GM21528 (cell line): ENCODE results near the gene TMEM145.
"Not testable (repeated sequence)": the region's sequence is repeated elsewhere in the genome, so short reads cannot be mapped to it uniquely, and the experiment has no call there.

Experiments
- ATAC-seq: cut with Tn5 transposase; IDR thresholded peaks from one replicate; pipeline ENCODE4 v1.9.1; 2021; ENCODE audit warnings: mild to moderate bottlenecking, moderate library complexity; ENCODE audit not compliant: unreplicated experiment, low FRiP score

The TMEM145 gene

GRCh38 chr19:42313096-42313839 lies at the start of gene TMEM145:
Gene TMEM145, plus strand, starts transcription at chr19:42313309. Its CDS starts 68 bp downstream, at chr19:42313377.
- no peak for ATAC-seq

- not testable (repeated sequence) for ATAC-seq
Measured at GRCh38 chr19:42266105-42266504, 47.0 kb upstream of the TMEM145 start.

- not testable (repeated sequence) for ATAC-seq
Measured at GRCh38 chr19:42266928-42267603, 46.0 kb upstream of the TMEM145 start.

- ATAC-seq: no peak
Measured at GRCh38 chr19:42267644-42268141, 45.4 kb upstream of the TMEM145 start.

- ATAC-seq: peak; percentile 62
Measured at GRCh38 chr19:42268142-42268703, 44.9 kb upstream of the TMEM145 start.

GRCh38 chr19:42268704-42269477 lies 44.2 kb upstream of the TMEM145 start, which contains the start of gene CIC:
Gene CIC, plus strand, starts transcription at chr19:42269252. Its CDS starts 2,532 bp downstream, at chr19:42271784.
- ATAC-seq: peak; percentile 82

GRCh38 chr19:42269478-42270345 lies 43.4 kb upstream of the TMEM145 start:
- no peak for ATAC-seq

- ATAC-seq: no peak
Measured at GRCh38 chr19:42270346-42271044, 42.6 kb upstream of the TMEM145 start.

GRCh38 chr19:42271045-42271419 lies 42.1 kb upstream of the TMEM145 start:
- ATAC-seq: no peak

GRCh38 chr19:42271861-42272534 lies 41.1 kb upstream of the TMEM145 start:
- no peak for ATAC-seq

GRCh38 chr19:42272535-42272897 lies 40.6 kb upstream of the TMEM145 start:
- ATAC-seq: no peak

- ATAC-seq: no peak
Measured at GRCh38 chr19:42272989-42273406, 40.1 kb upstream of the TMEM145 start.

GRCh38 chr19:42273407-42274064 lies 39.6 kb upstream of the TMEM145 start:
- ATAC-seq: no peak

GRCh38 chr19:42274065-42274682 lies 38.9 kb upstream of the TMEM145 start:
- ATAC-seq: no peak

GRCh38 chr19:42275103-42275502 lies 38.0 kb upstream of the TMEM145 start:
- no peak for ATAC-seq

GRCh38 chr19:42275517-42275916 lies 37.6 kb upstream of the TMEM145 start:
- no peak for ATAC-seq

GRCh38 chr19:42276284-42276683 lies 36.8 kb upstream of the TMEM145 start:
- no peak for ATAC-seq

GRCh38 chr19:42276821-42277220 lies 36.3 kb upstream of the TMEM145 start:
- no peak for ATAC-seq
